PC-3 (cell line): ENCODE results near the gene NKD2. TPM values are rescaled to one million over a fixed set of nuclear protein-coding genes. Genes with fewer than 3 reads are reported as not detected.

Source experiments
- ATAC-seq: fragments of 200-7000 bp; cut with Tn5 transposase; 2 replicates; pipeline ENCODE4 v1.9.1; 2020; ENCODE audit warnings: mild to moderate bottlenecking, moderate library complexity
- Bru-seq: library from RNA; stranded (reverse); fragments of 400-500 nt; gene quantifications from one replicate; lab custom pipeline; 2021; lab: Mats Ljungman, UMichigan
- BruChase-seq, 2 experiments: library from RNA; stranded (reverse); fragments of 400-500 nt; gene quantifications; one replicate each; lab custom pipeline; 2021; lab: Mats Ljungman, UMichigan
- BruUV-seq: library from RNA; stranded (reverse); fragments of 400-500 nt; replicated peaks from 2 replicates; lab custom pipeline; 2021; lab: Mats Ljungman, UMichigan
- CTCF ChIA-PET: fragments of 300-600 bp; sonication (Branson Sonifier 250); formaldehyde crosslinking; loops from one replicate; lab custom pipeline; 2022; ENCODE audit warnings: antibody characterized with exemption; lab: Charles Lee
- POLR2A ChIA-PET: fragments of 300-600 bp; sonication (Branson Sonifier 250); formaldehyde crosslinking; loops from one replicate; lab custom pipeline; 2022; ENCODE audit warnings: antibody characterized with exemption; ENCODE audit not compliant: unreplicated experiment; lab: Charles Lee
- DNase-seq: peaks from one replicate; pipeline ENCODE4 v3.0.0-alpha.2; 2015
- H2AFZ ChIP-seq: fragments of 300-600 bp; sonication (generic); 2 replicates; pipeline ENCODE4 v1.6.0; 2016; ENCODE audit warnings: antibody characterized with exemption, low read length
- H3F3A ChIP-seq: fragments of 300-600 bp; sonication (generic); one replicate; pipeline ENCODE4 v1.6.0; 2017; ENCODE audit warnings: antibody characterized with exemption, low read length, control low read depth, mild to moderate bottlenecking; ENCODE audit not compliant: unreplicated experiment
- H3K27ac ChIP-seq: fragments of 300-600 bp; sonication (generic); 2 replicates; pipeline ENCODE4 v1.5.1; 2016; ENCODE audit warnings: mild to moderate bottlenecking, low read length
- H3K27me3 ChIP-seq: fragments of 300-600 bp; sonication (generic); 2 replicates; pipeline ENCODE4 v1.6.1; 2016; ENCODE audit warnings: low read length, mixed read lengths
- H3K36me3 ChIP-seq: fragments of 300-600 bp; sonication (generic); 2 replicates; pipeline ENCODE4 v1.6.1; 2016; ENCODE audit warnings: low read depth, mixed run types, low read length, mixed read lengths
- H3K4me1 ChIP-seq: fragments of 300-600 bp; sonication (generic); 2 replicates; pipeline ENCODE4 v1.5.1; 2016; ENCODE audit warnings: low read length; ENCODE audit not compliant: insufficient read depth
- H3K4me2 ChIP-seq: fragments of 300-600 bp; sonication (generic); 2 replicates; pipeline ENCODE4 v1.6.0; 2016; ENCODE audit warnings: low read length
- H3K4me3 ChIP-seq: fragments of 300-600 bp; sonication (generic); 2 replicates; pipeline ENCODE4 v1.5.1; 2016; ENCODE audit warnings: mild to moderate bottlenecking, low read length, mixed read lengths
- H3K79me2 ChIP-seq: fragments of 300-600 bp; sonication (generic); 2 replicates; pipeline ENCODE4 v1.6.1; 2017; ENCODE audit warnings: low read length, mixed read lengths
- H3K9ac ChIP-seq: fragments of 300-600 bp; sonication (generic); 2 replicates; pipeline ENCODE4 v1.6.0; 2016; ENCODE audit warnings: mild to moderate bottlenecking, low read length
- H3K9me2 ChIP-seq: fragments of 300-600 bp; sonication (generic); replicated peaks from 2 replicates; pipeline ENCODE4 v1.6.1; 2016; ENCODE audit warnings: mixed run types, low read length, mixed read lengths
- H3K9me3 ChIP-seq: fragments of 300-600 bp; sonication (generic); 2 replicates; pipeline ENCODE4 v1.6.1; 2016; ENCODE audit warnings: low read length, mixed read lengths
- H4K20me1 ChIP-seq: fragments of 300-600 bp; sonication (generic); 2 replicates; pipeline ENCODE4 v1.6.1; 2016; ENCODE audit warnings: low read length, mixed read lengths
- EZH2 ChIP-seq: fragments of 300-600 bp; sonication (generic); IDR thresholded peaks from one replicate; pipeline ENCODE4 v1.6.1; 2017; ENCODE audit warnings: antibody characterized with exemption, mild to moderate bottlenecking, low read length; ENCODE audit not compliant: unreplicated experiment
- EZH2phosphoT487 ChIP-seq: fragments of 300-600 bp; sonication (generic); IDR thresholded peaks from 2 replicates; pipeline ENCODE4 v1.6.1; 2018; ENCODE audit warnings: mild to moderate bottlenecking, antibody characterized with exemption, low read length, borderline replicate concordance
- intact Hi-C: fragments of 100-400 bp; cut with micrococcal nuclease; formaldehyde crosslinking; loops from 2 replicates; pipeline ENCODE4 v1.9.0; 2023
- long read RNA-seq: library from polyadenylated mRNA; unstranded; transcript quantifications from one replicate; pipeline ENCODE4 v2.0.0, GENCODE V29; 2021; ENCODE audit not compliant: unreplicated experiment
- total RNA-seq: library from RNA; depleted of rRNA; stranded (reverse); fragments of >200 nt; gene quantifications from 2 replicates; pipeline ENCODE4 v1.2.3, GENCODE V29; 2014; rRNA removed
- TF ChIP-seq, protein P1 (sequence below): fragments of 300-600 bp; sonication (generic); conservative IDR thresholded peaks from 2 replicates; pipeline ENCODE4 v1.5.1; 2017; ENCODE audit warnings: antibody characterized with exemption, low read depth, mild to moderate bottlenecking, low read length

NKD2 gene, protein sequence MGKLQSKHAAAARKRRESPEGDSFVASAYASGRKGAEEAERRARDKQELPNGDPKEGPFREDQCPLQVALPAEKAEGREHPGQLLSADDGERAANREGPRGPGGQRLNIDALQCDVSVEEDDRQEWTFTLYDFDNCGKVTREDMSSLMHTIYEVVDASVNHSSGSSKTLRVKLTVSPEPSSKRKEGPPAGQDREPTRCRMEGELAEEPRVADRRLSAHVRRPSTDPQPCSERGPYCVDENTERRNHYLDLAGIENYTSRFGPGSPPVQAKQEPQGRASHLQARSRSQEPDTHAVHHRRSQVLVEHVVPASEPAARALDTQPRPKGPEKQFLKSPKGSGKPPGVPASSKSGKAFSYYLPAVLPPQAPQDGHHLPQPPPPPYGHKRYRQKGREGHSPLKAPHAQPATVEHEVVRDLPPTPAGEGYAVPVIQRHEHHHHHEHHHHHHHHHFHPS
- total RNA-seq (1.6 and 6.7 TPM in 2 replicates), Bru-seq, nascent RNA (percentile 19 among the genes with signal in this experiment), BruChase-seq, experiment 1, labeled RNA remaining after a 6-hour chase (percentile 20 among the genes with signal in this experiment), BruChase-seq, experiment 2, labeled RNA remaining after a 2-hour chase (percentile 17 among the genes with signal in this experiment)
- long read RNA-seq, partial matches to known transcripts = 0 of 1 reads
- long read RNA-seq, other reads (novel, unspliced or antisense) = 1 of 1 reads

DNA sequence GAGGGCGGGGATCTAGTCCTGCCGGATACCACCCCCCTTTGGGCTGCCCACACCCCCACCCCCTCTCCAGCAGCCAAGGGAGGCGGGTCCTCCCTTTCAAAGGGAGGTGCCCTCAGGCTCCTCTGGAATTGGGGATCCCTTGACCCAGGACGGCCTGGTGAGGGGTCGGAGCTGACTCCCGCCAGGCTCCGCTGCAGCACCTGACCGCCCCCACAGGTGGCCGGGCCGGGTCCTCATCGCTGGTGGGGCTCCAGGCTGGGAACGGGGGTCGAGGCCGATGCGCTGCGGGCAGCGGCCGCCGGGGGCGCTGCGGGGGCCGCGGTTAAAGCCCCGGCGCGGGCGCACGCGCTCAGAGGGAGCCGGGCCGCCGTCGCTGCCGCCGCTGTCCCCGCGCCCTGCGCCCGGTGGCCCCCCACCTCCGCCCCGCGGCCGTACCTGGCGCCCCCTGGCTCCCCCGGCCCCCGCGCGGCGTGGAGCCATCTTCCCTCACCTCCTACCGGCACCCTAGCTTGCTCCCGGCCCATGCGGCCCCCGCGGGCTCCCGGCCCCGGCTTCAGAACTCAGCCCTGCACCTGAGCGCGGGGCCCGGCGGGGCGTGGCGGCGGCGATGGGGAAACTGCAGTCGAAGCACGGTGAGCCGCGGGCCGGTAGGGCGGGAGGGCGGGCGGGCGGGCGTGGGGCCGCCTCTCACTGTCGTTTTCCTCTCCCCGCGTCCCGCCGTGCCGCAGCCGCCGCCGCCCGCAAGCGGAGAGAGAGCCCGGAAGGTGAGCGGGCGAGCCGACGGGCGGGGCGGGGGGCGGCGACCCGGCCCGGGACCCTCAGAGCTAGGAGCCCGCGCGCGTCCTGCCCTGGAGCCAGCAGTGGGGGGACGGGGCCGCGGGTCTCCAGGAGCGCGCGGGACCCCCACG is at the start of gene NKD2:
TSS of gene NKD2 (plus strand) at position 352 of the 908 bp plus-strand sequence. CDS start at position 608, 256 bp downstream.
- H3K9me3 ChIP-seq = no peaks in the 10 kb centered on the region
- ChIA-PET POLR2A (no interaction called here), CTCF (no interaction called here)
- no peaks in the 10 kb centered on the region for H3K36me3 ChIP-seq
- DNase-seq (peak; percentile 38), ATAC-seq (0 out of 2 replicates have a peak, but pooled peaks have one; percentile 23)
- 0 out of 2 replicates have a peak, but pooled peaks cover 5% of the 10 kb centered on the region for H4K20me1 ChIP-seq
- TF ChIP-seq EZH2 (no peak), EZH2phosphoT487 (no peak)
- TF ChIP-seq, protein P1, sequence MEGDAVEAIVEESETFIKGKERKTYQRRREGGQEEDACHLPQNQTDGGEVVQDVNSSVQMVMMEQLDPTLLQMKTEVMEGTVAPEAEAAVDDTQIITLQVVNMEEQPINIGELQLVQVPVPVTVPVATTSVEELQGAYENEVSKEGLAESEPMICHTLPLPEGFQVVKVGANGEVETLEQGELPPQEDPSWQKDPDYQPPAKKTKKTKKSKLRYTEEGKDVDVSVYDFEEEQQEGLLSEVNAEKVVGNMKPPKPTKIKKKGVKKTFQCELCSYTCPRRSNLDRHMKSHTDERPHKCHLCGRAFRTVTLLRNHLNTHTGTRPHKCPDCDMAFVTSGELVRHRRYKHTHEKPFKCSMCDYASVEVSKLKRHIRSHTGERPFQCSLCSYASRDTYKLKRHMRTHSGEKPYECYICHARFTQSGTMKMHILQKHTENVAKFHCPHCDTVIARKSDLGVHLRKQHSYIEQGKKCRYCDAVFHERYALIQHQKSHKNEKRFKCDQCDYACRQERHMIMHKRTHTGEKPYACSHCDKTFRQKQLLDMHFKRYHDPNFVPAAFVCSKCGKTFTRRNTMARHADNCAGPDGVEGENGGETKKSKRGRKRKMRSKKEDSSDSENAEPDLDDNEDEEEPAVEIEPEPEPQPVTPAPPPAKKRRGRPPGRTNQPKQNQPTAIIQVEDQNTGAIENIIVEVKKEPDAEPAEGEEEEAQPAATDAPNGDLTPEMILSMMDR = peak; percentile 60
- H3K79me2 ChIP-seq = no peaks in the 10 kb centered on the region
- H3F3A ChIP-seq = no peaks in the 10 kb centered on the region
- peaks cover 19% of the 10 kb centered on the region for H3K27me3 ChIP-seq
- no TSS peak for BruUV-seq
- H3K4me1 ChIP-seq = peaks cover 9% of the 10 kb centered on the region
- no peak within 1 kb of the TSS for H3K27ac ChIP-seq
- 0 out of 2 replicates have a peak within 1 kb of the TSS, but pooled peaks have one; percentile 2 for H3K4me3 ChIP-seq
- H3K4me2 ChIP-seq = peak within 1 kb of the TSS; percentile 46
- H3K9me2 ChIP-seq = no peaks in the 10 kb centered on the region
- H2AFZ ChIP-seq = no peak within 1 kb of the TSS
- no peak within 1 kb of the TSS for H3K9ac ChIP-seq
- intact Hi-C loops = loop anchor here (10.0 kb wide), 1 partner anchor 156 kb away; no protein-coding TSS in a partner anchor

DNA sequence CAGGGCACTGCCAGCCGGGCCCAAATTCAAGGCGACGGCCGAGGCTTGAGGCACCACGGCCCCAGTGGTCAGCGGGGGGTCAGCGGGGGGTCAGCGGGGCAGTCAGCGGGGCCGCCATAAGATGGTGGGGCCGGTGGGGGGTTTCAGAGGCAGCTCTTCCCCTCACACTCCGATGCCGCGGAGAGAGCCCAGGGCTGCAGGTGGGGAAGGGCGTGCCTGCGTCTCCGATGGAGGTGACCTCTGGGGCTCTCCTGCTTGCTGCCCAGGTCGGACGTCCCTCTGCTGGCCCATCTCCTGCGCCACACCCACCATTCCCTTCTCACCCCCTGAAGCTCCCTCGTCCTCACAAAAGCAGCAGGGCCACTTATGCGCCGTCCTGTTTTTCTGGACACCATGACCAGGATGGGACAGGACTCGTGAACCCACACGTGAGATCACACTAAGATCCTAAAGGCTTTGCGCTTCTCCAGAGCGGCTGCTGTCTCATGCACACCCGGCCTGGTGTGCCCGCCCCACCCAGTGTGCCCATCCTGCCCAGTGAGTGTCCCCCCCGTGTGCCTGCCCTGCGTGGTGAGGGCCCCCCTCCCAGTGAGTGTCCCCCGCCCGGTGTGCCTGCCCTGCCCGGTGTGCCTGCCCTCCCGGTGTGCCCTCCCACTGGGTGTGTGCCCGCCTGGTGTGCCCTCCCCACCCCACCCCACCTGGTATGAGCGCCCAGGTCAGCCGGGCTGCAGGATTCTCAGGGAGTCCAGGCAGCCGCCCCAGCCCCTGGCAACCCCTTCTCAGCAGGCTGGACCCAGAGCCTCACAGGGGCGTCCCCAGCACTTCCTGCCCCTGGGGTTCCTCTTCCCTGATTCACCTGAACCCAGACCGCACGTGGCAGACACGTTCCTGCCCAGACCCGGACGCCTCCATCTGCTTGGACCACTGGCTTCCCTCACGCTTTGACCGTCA is 48.7 kb upstream of the NKD2 start:
- Histone ChIP-seq H3K9me3 (no peaks in the 10 kb centered on the region), H3K36me3 (no peaks in the 10 kb centered on the region), H3K79me2 (no peaks in the 10 kb centered on the region), H3K27ac (no peak overlapping the region), H2AFZ (no peak overlapping the region), H3K27me3 (peaks cover 13% of the 10 kb centered on the region; the same call in 1 of the 2 replicates), H4K20me1 (no peaks in the 10 kb centered on the region), H3K9me2 (no peaks in the 10 kb centered on the region), H3K4me2 (peak overlapping the region; percentile 71), H3K9ac (no peak overlapping the region), H3K4me3 (no peak overlapping the region), H3K4me1 (peaks cover 33% of the 10 kb centered on the region), H3F3A (no peaks in the 10 kb centered on the region)
- BruUV-seq = no TSS peak
- CTCF ChIA-PET = no interaction called here
- DNase-seq = no peak
- TF ChIP-seq EZH2phosphoT487 = no peak
- intact Hi-C loops = no loop called here
- no peak for ATAC-seq
- POLR2A ChIA-PET = no interaction called here
